T-helper 2 cell treated with Interferon-gamma antibody and Interleukin-4, amounts not matched to agents 5 μg/mL and 100 μg/mL, for 36 hours (primary cell): ENCODE measurements around the gene PTGR3.

Experiments used
- DNase-seq: peaks from one replicate; pipeline ENCODE4 v3.0.0; 2021; ENCODE audit warnings: low spot score
- H3K27ac Mint-ChIP-seq: one replicate; pipeline ENCODE4 v1.8.0; 2021; ENCODE audit warnings: mild to moderate bottlenecking, mixed read lengths
- H3K27me3 Mint-ChIP-seq: one replicate; pipeline ENCODE4 v1.8.0; 2021; ENCODE audit warnings: low read depth, mixed read lengths
- H3K36me3 Mint-ChIP-seq: one replicate; pipeline ENCODE4 v1.8.0; 2021; ENCODE audit warnings: low read depth, mixed read lengths
- H3K4me1 Mint-ChIP-seq: one replicate; pipeline ENCODE4 v1.8.0; 2021; ENCODE audit warnings: low read depth, mixed read lengths
- H3K4me3 Mint-ChIP-seq: one replicate; pipeline ENCODE4 v1.8.0; 2022; ENCODE audit warnings: mild to moderate bottlenecking, moderate library complexity, mixed read lengths
- H3K9me3 Mint-ChIP-seq: one replicate; pipeline ENCODE4 v1.8.0; 2021; ENCODE audit warnings: mixed read lengths

The PTGR3 gene

DNA sequence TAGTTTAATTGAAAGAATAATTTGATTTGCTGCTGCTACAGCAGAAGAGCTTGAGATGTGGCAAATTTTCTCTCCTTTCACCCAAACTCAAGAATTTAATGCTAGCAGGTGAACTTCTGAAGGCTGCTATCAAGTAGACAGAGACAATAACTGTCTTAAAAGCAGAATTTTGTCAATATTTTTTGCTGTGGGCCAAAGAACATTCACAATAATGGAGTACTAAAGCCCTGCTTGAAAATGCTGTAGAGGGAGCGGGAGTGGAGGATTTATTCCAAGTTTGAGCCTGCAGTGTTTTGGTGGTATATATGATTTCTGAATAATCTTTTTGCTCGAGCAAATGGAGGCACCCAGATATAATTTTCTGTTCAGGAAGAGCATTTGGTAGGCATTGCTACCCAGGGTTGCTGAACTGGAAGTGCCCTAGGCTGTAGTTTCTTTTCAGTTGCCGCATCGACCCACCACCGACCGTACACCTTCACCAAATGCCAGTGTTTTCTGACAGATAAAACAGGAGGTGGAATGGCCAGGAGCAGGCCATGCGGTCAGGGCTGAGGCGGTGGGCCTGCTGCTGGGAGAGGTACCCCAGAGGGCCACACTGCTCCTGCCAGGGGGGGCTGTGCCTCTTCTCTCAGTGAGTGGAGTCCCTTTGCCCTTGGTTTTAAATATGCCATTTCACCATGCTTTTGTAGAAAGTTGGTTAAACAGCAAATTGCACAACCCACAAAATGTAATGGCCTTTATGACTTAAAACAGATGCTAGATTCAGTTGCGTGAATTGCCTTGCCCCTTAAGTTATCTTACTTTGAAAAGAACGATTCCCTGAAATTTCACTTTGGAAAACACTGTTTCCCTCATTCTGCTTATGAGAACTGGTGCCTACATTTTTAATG is 38.0 kb upstream of the PTGR3 start:
- Mint-ChIP-seq H3K4me3 (peak overlapping the region; percentile 88), H3K4me1 (peaks cover 34% of the 10 kb centered on the region), H3K9me3 (no peaks in the 10 kb centered on the region), H3K36me3 (no peaks in the 10 kb centered on the region), H3K27me3 (no peaks in the 10 kb centered on the region), H3K27ac (peak overlapping the region; percentile 72)
- DNase-seq: no peak

DNA sequence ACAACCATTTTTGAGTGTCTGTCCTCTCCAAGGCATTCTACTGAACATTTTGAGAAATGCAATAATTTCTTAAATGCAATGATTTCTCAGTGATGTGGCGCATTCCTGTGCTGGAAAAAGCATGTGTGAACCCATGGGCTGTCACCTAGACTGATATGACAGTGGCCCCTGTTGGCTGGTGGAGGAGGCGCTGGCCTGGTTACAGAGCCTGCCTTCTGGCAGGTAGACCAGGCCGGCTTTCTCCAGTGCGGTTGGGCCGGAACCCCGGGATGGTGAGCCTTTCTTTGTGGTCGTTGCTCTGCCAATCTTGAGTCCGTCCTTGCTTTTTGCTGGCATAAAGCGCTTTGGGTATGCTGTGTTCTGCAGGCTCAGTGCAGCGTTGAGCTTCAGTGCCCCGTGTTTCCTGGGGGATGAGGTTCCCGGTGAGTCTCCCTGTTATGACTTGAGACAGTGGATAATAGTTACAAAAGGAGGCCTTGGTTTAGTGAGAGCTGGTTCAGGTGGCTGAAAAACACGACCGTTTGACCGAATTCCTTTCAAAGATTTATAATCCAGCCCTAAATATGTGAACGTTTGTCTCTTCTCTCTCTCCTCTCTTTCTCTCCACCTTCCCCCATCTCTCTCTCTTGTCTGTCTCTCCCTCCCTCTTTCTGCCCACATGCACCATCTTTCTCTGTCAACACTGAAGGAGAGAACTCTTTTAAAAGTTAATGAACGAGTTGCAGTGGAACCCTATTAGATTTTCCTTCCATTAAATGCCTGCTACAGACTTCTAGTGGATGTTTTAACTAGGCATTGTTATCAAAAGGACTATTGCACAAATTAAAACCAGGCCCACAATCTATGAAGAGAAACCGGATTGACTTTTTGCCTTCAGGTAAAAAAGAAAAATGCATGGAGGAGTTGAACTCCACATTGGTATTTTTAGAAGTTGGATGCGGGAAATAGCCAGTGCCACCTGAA is 35.7 kb upstream of the PTGR3 start:
- no peak overlapping the region for H3K4me3 Mint-ChIP-seq
- H3K9me3 Mint-ChIP-seq: no peaks in the 10 kb centered on the region
- peaks cover 2% of the 10 kb centered on the region for H3K36me3 Mint-ChIP-seq
- H3K4me1 Mint-ChIP-seq: peaks cover 29% of the 10 kb centered on the region
- no peak for DNase-seq
- no peak overlapping the region for H3K27ac Mint-ChIP-seq
- H3K27me3 Mint-ChIP-seq: no peaks in the 10 kb centered on the region

DNA sequence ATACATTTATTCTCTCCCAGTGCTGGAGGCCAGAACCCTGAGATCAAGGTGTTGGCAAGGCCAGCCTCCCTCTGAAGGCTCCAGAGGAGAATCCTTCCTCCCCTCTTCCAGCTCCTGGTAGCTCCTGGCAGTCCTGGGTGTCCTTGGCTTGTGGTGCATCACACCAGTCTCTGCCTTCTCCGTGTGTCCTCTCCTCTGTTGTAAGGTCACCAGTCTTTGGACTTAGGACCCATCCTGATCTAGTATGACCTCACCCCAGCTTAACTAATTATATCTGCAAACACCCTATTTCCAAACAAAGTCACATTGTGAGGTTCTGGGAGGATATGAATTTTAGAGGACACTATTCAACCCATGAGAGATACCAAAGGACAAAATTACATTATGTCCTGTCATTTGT is 32.8 kb upstream of the PTGR3 start:
- Mint-ChIP-seq H3K4me1 (peaks cover 11% of the 10 kb centered on the region), H3K4me3 (no peak overlapping the region), H3K27me3 (no peaks in the 10 kb centered on the region), H3K36me3 (peaks cover 6% of the 10 kb centered on the region), H3K9me3 (no peaks in the 10 kb centered on the region), H3K27ac (no peak overlapping the region)
- DNase-seq: no peak

DNA sequence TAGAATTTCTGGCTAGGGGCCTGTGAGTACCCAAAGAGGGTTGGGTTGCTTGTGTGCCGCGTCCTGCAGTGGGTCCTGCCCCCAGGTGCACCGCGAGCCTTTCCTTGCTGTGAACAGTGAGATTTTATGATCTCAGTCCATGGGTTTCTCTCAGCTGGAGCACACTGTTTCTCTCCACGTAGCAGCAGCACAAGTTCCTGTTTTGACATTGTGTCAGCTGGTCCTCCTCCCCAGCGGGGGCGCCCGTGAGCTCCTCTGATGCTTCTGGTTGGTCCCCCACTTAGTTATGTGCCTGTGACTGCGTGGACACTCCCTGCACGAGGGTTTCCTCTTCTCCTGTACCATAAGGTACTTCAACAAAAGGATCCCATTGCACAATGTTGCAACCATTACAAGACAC is 31.5 kb upstream of the PTGR3 start:
- no peak overlapping the region for H3K4me3 Mint-ChIP-seq
- H3K9me3 Mint-ChIP-seq: no peaks in the 10 kb centered on the region
- H3K27me3 Mint-ChIP-seq: no peaks in the 10 kb centered on the region
- H3K27ac Mint-ChIP-seq: no peak overlapping the region
- DNase-seq: no peak
- H3K36me3 Mint-ChIP-seq: peaks cover 8% of the 10 kb centered on the region
- peaks cover 2% of the 10 kb centered on the region for H3K4me1 Mint-ChIP-seq

DNA sequence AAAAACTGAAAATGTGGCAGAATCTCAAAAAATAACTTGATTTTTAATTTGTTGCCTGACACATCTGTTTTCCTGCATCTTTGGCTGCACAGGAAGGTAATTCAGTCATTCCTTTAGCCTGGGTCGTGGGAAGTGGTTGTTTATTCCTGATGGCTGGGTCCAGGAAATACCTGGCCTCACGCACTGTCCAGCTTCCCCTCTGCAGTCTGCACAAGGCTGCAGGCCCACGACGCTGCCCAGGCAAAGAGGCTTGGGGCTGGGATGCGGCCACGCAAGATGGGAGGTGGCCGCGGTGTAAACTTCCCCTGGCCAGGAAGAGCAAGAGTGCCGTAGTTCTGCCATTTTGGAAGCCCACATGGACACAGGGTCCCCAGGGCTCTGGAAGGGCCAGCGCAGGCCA is 29.8 kb upstream of the PTGR3 start:
- no peak overlapping the region for H3K4me3 Mint-ChIP-seq

DNA sequence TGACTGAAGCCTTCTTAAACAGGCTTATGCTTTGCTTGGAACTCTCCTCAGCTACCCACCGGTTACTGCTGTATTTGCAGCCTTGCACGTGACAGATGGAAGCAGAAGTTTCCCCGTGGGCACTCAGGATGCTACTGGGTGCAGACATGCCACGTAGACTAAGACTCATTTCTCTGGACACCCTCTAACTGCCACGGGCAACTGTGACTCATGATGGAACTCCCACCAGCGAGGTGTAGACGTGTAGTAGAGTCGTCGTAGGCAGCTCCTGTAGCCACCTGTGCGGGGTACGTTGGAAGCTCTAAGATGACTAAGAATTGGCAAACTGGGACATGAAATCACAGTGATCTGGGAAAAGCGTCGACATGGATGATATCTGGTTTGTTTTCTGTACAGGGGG is 29.2 kb upstream of the PTGR3 start:
- Mint-ChIP-seq H3K4me1 (peaks cover 2% of the 10 kb centered on the region), H3K27me3 (no peaks in the 10 kb centered on the region), H3K9me3 (no peaks in the 10 kb centered on the region), H3K4me3 (no peak overlapping the region), H3K36me3 (peaks cover 8% of the 10 kb centered on the region), H3K27ac (no peak overlapping the region)
- DNase-seq: no peak

More for the DNA sequence above, 29.8 kb upstream of the PTGR3 start:
- Mint-ChIP-seq H3K9me3 (no peaks in the 10 kb centered on the region), H3K4me1 (peaks cover 2% of the 10 kb centered on the region), H3K27me3 (no peaks in the 10 kb centered on the region), H3K27ac (no peak overlapping the region), H3K36me3 (peaks cover 8% of the 10 kb centered on the region)
- no peak for DNase-seq

DNA sequence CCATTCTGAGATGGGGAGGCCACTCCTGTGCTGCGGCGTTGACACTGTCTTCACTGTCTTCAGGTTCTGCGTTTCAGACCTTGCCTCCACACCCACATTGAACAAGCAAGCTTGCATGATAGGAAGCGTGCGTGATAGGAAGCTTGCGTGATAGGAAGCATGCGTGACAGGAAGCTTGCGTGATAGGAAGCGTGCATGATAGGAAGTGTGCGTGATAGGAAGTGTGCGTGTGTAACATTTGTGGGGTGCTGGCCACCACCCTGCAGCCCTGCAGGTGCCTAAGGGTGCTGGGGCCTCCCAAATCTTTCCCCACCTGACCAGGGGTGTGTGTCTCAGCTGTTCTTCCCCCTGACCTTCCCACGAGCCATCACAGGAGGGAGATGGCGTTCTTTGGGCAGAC is 27.0 kb upstream of the PTGR3 start:
- H3K4me3 Mint-ChIP-seq: no peak overlapping the region
- no peak for DNase-seq

DNA sequence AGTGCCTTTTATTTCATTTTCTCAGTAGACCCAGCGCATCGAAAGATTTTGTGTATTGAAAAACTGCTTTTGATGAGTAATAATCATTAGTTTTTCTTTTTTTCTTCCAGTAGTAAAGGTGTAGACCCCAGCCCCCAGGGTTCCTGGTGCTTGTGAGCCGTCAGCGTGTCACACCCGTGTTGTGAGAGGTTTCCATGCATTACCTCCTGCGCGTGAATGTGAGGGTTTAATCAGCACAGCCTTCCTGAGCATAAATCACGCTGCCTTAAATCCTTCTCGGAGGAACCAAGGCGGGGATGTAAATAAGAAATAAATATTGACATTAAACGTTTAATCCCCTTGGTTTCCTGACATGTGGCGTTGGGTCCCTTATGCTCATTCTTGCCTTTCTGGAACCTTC is 26.0 kb upstream of the PTGR3 start:
- Mint-ChIP-seq H3K9me3 (no peaks in the 10 kb centered on the region), H3K4me1 (peaks cover 2% of the 10 kb centered on the region), H3K27me3 (no peaks in the 10 kb centered on the region), H3K27ac (no peak overlapping the region), H3K36me3 (peaks cover 9% of the 10 kb centered on the region), H3K4me3 (no peak overlapping the region)
- no peak for DNase-seq

More for the DNA sequence above, 27.0 kb upstream of the PTGR3 start:
- peaks cover 2% of the 10 kb centered on the region for H3K4me1 Mint-ChIP-seq
- no peak overlapping the region for H3K27ac Mint-ChIP-seq
- H3K9me3 Mint-ChIP-seq: no peaks in the 10 kb centered on the region
- H3K36me3 Mint-ChIP-seq: peaks cover 8% of the 10 kb centered on the region
- no peaks in the 10 kb centered on the region for H3K27me3 Mint-ChIP-seq

DNA sequence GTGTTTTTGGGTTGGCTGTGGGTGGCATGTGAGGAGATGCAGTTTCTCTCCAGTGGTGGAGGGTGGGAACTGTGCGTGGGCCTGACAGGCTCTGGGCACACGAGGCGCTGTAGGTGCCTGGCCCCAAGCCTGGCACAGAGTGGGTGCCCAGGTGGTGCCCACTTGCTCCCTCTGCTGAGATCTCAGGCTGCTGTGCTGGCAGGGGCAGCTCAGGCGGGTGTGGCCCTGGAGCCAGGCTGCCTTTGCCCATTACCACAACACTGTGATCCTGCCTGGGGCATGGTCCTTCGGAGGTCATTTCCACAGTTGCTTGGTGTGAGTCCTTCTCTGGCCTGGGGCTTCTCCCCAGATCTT is 22.1 kb upstream of the PTGR3 start:
- Mint-ChIP-seq H3K36me3 (peaks cover 6% of the 10 kb centered on the region), H3K4me1 (peaks cover 11% of the 10 kb centered on the region), H3K27ac (no peak overlapping the region), H3K9me3 (no peaks in the 10 kb centered on the region), H3K4me3 (no peak overlapping the region), H3K27me3 (no peaks in the 10 kb centered on the region)
- no peak for DNase-seq

DNA sequence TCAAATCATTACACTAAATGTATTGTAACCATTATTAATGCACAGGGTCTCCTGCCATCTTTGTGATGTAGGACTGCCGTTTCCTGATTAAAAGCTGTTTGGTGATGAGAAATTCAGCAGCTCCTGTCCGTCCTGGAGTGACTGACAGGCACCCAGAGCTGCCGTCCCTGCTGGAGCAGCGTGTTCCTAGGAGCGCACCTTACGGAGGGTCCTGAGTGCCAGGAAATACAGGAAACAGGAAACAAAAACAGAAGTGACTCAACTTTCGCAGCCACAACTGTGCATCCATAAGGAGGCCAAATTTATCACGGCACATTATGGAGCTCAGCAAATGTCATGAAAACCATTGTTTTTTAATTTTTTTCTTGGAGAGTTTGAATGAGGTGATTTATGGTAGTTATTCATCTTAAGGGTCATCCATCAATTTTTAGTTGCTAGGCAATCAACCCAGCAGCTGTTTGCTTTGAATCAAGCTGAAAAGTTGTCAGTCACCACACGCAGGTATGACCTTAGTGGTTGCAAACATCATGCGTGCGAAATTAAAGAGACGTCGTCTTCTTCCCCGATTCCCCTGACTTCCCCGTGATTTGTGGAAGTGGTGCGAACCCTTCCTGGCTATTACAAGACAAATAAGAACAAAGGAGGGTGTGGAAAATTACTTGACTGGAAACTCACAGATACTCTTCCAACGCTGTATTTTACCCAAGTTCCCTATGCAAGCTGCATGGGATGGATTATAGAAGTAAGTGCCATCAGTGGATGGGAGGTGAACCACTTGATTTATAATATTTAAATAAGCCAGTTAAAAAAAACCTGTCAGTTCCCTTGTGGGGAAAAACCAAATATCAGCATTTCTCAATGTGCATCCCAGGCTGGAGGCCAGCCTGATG is 21.5 kb upstream of the PTGR3 start:
- H3K9me3 Mint-ChIP-seq: no peaks in the 10 kb centered on the region
- H3K27me3 Mint-ChIP-seq: no peaks in the 10 kb centered on the region
- H3K4me1 Mint-ChIP-seq: peaks cover 8% of the 10 kb centered on the region
- peaks cover 4% of the 10 kb centered on the region for H3K36me3 Mint-ChIP-seq
- DNase-seq: no peak
- H3K27ac Mint-ChIP-seq: no peak overlapping the region
- H3K4me3 Mint-ChIP-seq: no peak overlapping the region

DNA sequence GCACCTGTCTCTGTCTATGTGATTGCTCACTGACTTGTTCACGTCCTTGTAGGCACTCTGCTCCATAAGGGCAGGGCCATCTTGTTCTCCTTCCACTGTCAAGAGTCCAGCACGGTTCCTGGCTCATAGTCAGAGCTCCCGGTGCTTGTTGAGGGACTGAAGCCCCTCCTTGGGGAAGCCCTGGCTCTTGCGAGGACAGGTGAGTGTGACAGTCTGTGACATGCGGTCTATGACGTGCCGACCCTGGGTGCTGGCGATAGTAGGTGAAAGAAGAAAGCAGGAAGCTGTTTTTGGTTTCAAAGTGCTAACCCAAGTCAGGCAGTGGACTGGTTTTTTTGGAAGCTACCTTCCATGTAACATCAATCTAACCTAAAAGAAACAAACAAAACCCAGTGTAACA is 20.5 kb upstream of the PTGR3 start:
- H3K36me3 Mint-ChIP-seq: peaks cover 4% of the 10 kb centered on the region
- H3K4me1 Mint-ChIP-seq: peaks cover 8% of the 10 kb centered on the region
- H3K27ac Mint-ChIP-seq: no peak overlapping the region
- H3K27me3 Mint-ChIP-seq: no peaks in the 10 kb centered on the region
- no peak overlapping the region for H3K4me3 Mint-ChIP-seq
- DNase-seq: no peak
- H3K9me3 Mint-ChIP-seq: no peaks in the 10 kb centered on the region

DNA sequence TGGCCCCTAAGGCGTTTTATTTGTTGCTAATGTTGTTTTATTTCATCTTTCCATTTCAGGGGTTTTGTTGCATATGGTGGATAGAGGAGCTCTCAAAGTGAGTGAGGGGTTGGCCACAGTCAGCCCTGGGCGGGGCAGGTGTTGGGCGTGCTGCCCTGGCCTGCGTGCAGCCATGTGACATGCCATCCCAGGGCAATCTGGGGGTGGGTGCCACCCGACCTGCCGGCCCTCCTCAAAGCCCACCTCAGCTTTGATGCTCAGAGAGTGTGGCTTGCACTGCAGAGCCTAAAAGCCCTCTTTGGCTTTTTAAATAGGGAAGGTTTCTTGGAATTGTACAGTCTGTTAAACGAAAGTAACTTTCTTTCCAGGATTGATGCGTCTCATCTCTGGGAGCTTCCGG is 20.0 kb upstream of the PTGR3 start:
- Mint-ChIP-seq H3K4me3 (no peak overlapping the region), H3K27ac (no peak overlapping the region)

DNA sequence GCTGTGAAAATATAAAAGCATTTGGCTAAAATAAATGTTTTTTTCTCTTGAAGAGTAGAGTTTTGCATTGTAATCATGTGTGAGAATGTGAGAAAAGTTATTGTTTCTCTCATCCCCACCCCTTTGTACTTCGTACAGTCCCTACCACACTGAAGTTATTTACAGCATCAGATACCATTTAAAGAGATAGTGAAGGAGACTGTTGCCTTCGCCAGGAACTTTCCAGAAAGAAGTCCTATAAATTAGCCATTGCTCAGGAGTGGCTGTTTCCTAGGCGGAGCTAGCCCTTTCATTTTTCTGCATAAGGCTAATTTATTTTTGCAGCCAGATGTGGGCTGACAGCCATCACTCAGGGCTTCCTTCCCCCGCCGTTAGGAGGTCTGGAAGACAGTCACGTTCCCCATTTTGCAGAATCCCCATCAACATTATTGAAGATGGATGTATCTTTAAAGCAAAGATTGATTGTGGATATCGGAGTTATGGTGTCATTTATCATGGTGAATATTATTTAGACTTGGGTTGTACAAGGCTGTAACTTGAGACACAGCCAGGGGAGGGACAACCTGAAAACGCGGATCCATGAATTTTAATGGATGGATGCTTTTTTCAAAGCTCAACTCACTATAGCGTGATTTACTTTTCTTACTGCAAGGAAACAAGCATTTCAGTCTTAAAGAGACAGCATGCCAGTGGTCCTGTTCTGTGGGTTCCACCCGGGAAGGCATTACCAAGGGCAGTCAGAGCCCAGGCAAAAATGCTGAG is 18.8 kb upstream of the PTGR3 start:
- DNase-seq: no peak
- H3K36me3 Mint-ChIP-seq: peaks cover 4% of the 10 kb centered on the region
- no peak overlapping the region for H3K27ac Mint-ChIP-seq
- peaks cover 8% of the 10 kb centered on the region for H3K4me1 Mint-ChIP-seq
- no peak overlapping the region for H3K4me3 Mint-ChIP-seq
- no peaks in the 10 kb centered on the region for H3K27me3 Mint-ChIP-seq
- H3K9me3 Mint-ChIP-seq: no peaks in the 10 kb centered on the region

More for the DNA sequence above, 20.0 kb upstream of the PTGR3 start:
- no peaks in the 10 kb centered on the region for H3K9me3 Mint-ChIP-seq
- no peaks in the 10 kb centered on the region for H3K27me3 Mint-ChIP-seq
- H3K4me1 Mint-ChIP-seq: peaks cover 8% of the 10 kb centered on the region
- H3K36me3 Mint-ChIP-seq: peaks cover 4% of the 10 kb centered on the region
- DNase-seq: no peak
